BJ (cell line): ENCODE data around the gene EIF3A. TPM values are rescaled to one million over a fixed set of nuclear protein-coding genes. Genes with fewer than 3 reads are reported as not detected.
"Not testable (repeated sequence)": the region's sequence is repeated elsewhere in the genome, so short reads cannot be mapped to it uniquely, and the experiment has no call there.

ENCODE experiments used
- CTCF ChIA-PET: fragments of 350-600 bp; formaldehyde crosslinking; extraction: SDS; loops from one replicate; lab custom pipeline; 2021; ENCODE audit warnings: antibody characterized with exemption, inconsistent platforms; lab: Yijun Ruan, JAX
- POLR2A ChIA-PET: fragments of 300-600 bp; sonication (Branson Sonifier 250); formaldehyde crosslinking; extraction: SDS; loops from one replicate; lab custom pipeline; 2021; ENCODE audit warnings: antibody characterized with exemption; lab: Charles Lee
- DNase-seq: peaks from one replicate; pipeline ENCODE4 v3.0.0-alpha.2; 2011; ENCODE audit warnings: low read depth
- H3K27me3 ChIP-seq: 2 replicates; pipeline ENCODE4 v1.6.0; 2011; ENCODE audit warnings: low read length; ENCODE audit not compliant: control insufficient read depth, insufficient read depth
- H3K36me3 ChIP-seq: 2 replicates; pipeline ENCODE4 v1.5.1; 2011; ENCODE audit warnings: low read length; ENCODE audit not compliant: control insufficient read depth, insufficient read depth
- H3K4me3 ChIP-seq: 2 replicates; pipeline ENCODE4 v1.5.1; 2011; ENCODE audit warnings: low read depth, mild to moderate bottlenecking, control low read depth, low read length
- polyA plus RNA-seq: library from polyadenylated mRNA; depleted of rRNA; stranded (reverse); fragments of >200 nt; gene quantifications from 2 replicates; pipeline ENCODE4 v1.2.3, GENCODE V29; 2011
- TF ChIP-seq, protein P1 (sequence below): IDR thresholded peaks from 2 replicates; pipeline ENCODE4 v1.5.1; 2011; ENCODE audit warnings: low read depth, mild to moderate bottlenecking, control low read depth, inconsistent platforms, low read length, moderate library complexity; ENCODE audit not compliant: insufficient read depth

EIF3A gene
- polyA plus RNA-seq, 1 experiment: 17.5 TPM

DNA sequence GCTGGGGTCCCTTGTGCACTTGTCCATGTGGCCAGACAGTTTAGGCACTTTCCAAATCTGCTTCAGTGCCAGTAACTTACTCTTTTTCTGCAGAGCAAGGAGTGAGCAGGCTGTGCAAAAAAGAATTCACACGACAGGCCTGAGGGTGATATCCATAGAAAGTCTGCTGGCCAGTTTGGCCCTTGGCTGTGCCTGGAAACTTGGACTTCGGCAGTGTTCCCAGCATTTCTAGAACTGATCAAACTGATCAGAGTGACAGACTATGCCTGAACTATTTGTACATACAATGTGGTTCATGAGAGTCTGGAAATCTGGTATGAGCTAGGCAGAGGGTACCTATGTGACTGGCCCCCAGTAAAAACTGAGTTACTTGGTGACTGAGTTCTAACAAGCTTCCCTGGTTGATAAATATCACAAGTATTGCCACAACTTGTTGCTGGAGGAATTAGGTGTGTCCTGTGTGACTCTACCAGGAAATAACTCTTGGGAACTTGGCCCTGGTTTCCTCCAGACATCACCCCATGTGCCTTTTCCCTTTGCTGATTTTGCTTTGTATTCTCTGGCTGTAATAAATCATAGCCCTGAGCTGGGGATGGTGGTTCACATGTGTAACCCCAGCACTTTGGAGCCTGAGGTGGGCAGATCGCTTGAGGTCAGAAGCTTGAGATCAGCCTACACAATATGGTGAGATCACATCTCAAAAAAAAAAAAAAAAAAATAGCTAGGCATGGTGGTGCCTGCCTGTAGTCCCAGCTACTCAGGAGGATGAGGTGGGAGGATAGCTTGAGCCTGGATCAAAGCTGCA lies 20.0 kb upstream of the EIF3A start:
- no peaks in the 10 kb centered on the region for H3K27me3 ChIP-seq
- CTCF ChIA-PET: interaction anchor here (1.6 kb wide), 1 partner anchor 10 kb away, joined by 3 read pairs; no protein-coding TSS in a partner anchor
- POLR2A ChIA-PET: no interaction called here
- DNase-seq: no peak
- TF ChIP-seq, protein P1, sequence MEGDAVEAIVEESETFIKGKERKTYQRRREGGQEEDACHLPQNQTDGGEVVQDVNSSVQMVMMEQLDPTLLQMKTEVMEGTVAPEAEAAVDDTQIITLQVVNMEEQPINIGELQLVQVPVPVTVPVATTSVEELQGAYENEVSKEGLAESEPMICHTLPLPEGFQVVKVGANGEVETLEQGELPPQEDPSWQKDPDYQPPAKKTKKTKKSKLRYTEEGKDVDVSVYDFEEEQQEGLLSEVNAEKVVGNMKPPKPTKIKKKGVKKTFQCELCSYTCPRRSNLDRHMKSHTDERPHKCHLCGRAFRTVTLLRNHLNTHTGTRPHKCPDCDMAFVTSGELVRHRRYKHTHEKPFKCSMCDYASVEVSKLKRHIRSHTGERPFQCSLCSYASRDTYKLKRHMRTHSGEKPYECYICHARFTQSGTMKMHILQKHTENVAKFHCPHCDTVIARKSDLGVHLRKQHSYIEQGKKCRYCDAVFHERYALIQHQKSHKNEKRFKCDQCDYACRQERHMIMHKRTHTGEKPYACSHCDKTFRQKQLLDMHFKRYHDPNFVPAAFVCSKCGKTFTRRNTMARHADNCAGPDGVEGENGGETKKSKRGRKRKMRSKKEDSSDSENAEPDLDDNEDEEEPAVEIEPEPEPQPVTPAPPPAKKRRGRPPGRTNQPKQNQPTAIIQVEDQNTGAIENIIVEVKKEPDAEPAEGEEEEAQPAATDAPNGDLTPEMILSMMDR: no peak
- H3K36me3 ChIP-seq: no peaks in the 10 kb centered on the region
- H3K4me3 ChIP-seq: no peak overlapping the region

DNA sequence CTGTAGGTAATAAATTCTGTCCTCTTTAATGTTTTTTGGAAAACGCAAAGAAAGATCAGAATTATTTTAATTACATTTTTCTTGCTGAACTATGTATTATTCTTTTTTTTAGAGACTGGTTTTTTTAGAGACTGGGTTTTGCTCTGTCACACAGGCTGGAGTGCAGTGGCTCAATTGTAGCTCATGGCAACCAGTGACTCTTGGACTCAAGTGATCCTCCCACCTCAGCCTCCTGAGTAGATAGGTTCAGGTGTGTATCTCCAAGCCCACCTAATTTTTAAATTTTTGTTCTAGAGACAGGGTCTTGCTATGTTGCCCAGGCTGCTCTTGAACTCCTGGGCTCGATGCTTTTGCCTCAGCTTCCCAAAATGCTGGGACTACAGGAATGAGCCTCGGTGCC lies 18.0 kb upstream of the EIF3A start:
- POLR2A ChIA-PET: no interaction called here
- H3K27me3 ChIP-seq: no peaks in the 10 kb centered on the region; the same call in 1 of the 2 replicates
- TF ChIP-seq, protein P1: no peak
- no peak overlapping the region for H3K4me3 ChIP-seq
- CTCF ChIA-PET: interaction anchor here (0.6 to 1.1 kb wide), 2 partner anchors 16 to 101 kb away, joined by 4 read pairs; no protein-coding TSS in a partner anchor
- DNase-seq: no peak
- H3K36me3 ChIP-seq: no peaks in the 10 kb centered on the region

DNA sequence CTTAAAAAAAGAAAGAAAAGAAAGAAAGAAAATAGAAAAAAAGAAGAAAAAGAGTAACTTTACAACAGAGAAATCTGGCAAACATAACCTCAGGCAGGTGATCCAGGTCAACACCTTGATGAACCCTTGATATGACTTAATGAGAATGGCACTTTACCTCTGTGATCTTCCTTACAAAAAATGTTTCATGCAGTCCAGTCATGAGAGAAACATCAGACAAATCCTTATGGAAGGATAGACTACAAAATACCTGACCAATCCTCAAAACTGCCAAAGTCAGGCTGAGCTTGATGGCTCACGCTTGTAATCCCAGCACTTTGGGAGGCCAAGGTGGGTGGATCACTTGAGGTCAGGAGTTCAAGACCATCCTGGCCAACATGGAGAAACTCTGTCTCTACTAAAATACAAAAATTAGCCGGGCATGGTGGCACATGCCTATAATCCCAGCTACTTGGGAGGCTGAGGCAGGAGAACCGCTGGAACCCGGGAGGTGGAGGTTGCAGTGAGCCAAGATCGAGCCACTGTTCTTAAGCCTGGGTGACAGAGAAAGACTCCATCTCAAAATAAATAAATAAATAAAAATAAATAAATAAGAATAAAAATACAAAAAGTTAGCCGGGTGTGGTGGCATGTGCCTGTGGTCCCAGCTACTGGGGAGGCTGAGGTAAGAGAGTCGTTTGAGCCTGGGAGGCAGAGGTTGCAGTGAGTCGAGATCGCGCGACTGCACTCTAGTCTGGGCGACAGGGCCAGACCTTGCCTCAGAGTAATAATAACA lies 16.2 kb upstream of the EIF3A start:
- H3K27me3 ChIP-seq, POLR2A ChIA-PET, H3K4me3 ChIP-seq, CTCF ChIA-PET, H3K36me3 ChIP-seq, DNase-seq: not testable (repeated sequence)

DNA sequence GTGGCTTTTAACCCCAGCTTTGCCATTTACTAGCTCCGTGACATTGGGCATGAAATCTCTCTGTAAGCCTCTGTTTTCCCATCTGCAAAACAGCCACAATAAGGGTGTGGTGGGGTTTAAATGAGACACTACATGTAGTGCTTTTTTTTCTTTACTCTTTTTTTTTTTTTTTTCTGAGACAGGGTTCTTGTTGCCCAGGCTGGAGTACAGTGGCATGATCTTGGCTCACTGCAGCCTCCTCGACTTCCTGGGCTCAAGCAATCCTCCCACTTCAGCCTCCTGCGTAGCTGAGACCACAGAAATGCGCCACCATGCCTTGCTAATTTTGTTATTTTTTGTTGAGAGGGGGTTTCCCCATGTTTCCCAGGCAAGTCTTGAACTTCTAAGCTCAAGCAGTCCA lies 15.0 kb upstream of the EIF3A start:
- Histone ChIP-seq H3K4me3 (no peak overlapping the region), H3K36me3 (no peaks in the 10 kb centered on the region), H3K27me3 (no peaks in the 10 kb centered on the region; the same call in 1 of the 2 replicates)
- ChIA-PET POLR2A (no interaction called here), CTCF (no interaction called here)
- TF ChIP-seq, protein P1: no peak
- DNase-seq: no peak

DNA sequence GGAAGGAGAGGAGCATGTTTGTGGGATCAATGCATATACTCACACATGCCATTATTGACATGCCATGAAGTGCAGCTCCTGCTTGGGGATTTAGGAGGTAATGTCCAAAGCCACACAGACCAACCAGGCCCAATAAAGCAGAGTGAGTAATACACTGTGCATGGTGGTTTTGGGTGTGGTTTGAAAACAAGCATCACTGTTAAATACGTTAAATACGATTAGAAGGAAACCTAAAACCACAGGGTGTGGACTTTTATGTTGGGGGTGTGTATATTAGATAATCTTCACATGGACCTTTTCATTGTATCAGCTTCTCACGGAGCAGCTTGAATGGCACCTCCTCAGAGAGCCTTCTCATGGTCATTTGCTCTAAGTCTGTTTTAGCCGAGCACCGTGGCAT lies 10.4 kb upstream of the EIF3A start:
- TF ChIP-seq, protein P1: no peak
- no peak overlapping the region for H3K4me3 ChIP-seq
- ChIA-PET POLR2A (no interaction called here), CTCF (interaction anchor here (0.6 kb wide), 2 partner anchors 10 to 403 kb away, joined by 3 to 4 read pairs; no protein-coding TSS in a partner anchor)
- no peaks in the 10 kb centered on the region; the same call in 1 of the 2 replicates for H3K27me3 ChIP-seq
- H3K36me3 ChIP-seq: no peaks in the 10 kb centered on the region
- peak; percentile 74 for DNase-seq
